GM19238 (cell line): Measurements from ENCODE around the gene CD58.

Source experiments
- DNase-seq: peaks from one replicate; pipeline ENCODE4 v3.0.0; 2011; ENCODE audit warnings: low spot score; ENCODE audit not compliant: insufficient read length

CD58 gene

GRCh38 chr1:116544588-116545358 is 26.1 kb downstream of the CD58 start:
- no peak for DNase-seq

DNA sequence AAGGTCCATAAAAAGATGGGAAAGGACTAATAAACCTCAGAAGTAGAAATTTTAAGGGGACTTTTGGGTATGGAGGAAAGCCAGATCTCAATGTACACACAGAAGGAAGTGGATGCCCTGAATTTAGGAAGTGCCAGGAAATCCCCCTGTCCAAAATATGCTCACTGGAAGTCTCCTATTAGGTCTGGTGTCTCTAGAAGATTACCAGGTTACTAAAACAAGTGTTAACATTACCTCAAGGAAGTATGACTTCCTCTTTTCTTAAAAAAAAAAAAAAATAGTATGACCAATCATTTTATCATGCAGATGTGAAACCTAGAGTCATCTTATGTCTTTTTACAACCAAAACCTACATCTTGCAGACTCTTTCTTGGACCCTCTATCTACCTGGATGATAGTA is 30.7 kb downstream of the CD58 start:
- DNase-seq, result no peak

GRCh38 chr1:116538544-116538943 is 32.3 kb downstream of the CD58 start:
- DNase-seq, result no peak

- no peak for DNase-seq
Observed at GRCh38 chr1:116537898-116538297, 32.9 kb downstream of the CD58 start.

DNA sequence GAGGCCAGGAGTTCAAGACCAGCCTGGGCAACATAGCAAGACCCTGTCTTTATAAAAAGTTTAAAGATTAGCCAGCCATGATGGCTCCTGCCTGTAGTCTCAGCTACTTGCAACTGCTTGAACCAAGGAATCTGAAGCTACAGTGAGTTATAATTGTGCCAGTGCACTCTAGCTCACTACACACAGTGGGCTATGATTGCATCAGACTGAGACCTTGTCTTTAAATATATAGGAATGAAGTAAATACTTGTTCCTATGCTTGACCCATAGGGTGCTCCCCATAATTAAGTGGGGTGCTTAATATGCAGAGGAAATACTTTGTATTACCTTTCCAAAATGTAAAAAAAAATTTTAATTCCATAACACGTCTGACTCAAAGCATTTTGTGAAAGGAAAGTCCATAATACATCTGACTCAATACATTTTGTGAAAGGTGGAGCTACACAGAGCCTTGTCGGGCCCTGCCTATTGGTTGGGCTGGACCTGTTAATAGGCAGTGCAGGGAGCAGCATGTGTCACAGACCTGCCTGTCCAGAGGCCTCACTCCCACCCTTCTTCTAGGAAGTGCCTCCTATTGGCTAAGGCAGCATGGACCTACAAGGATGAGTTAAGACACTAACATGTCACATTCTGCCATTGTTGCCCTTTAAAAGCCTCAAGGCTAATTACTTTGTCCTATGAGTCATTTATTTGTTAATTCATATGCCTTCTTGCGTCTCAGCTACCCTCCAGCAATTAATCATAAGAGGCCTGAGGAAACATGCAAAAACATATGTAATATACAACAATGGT is 33.6 kb downstream of the CD58 start:
- DNase-seq, result no peak

- no peak for DNase-seq
Observed at GRCh38 chr1:116534014-116534739, 36.6 kb downstream of the CD58 start.

DNA sequence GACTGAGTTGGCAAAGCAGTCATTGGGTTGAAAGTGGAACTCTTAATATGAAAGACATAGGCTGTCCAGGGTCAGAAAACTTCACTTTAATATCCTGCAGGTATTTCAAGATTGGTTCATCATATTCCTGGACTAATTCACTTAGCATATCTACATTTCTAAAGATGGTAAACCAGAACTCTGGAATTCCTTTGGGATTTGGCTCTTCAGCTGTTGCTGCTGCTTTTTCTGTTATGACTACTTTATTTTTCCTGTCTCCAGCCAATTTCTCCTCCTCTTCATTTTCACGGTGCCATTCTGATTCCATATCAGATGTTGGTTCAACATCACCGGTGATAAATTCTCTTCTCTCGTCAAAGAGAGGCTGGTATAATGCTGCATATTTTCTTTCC is 37.4 kb downstream of the CD58 start:
- DNase-seq, result no peak

- no peak for DNase-seq
Observed at GRCh38 chr1:116532671-116533428, 38.0 kb downstream of the CD58 start.

- DNase-seq, result no peak
Observed at GRCh38 chr1:116531917-116532316, 38.9 kb downstream of the CD58 start.

GRCh38 chr1:116529681-116530080 is 41.1 kb downstream of the CD58 start:
- no peak for DNase-seq

DNA sequence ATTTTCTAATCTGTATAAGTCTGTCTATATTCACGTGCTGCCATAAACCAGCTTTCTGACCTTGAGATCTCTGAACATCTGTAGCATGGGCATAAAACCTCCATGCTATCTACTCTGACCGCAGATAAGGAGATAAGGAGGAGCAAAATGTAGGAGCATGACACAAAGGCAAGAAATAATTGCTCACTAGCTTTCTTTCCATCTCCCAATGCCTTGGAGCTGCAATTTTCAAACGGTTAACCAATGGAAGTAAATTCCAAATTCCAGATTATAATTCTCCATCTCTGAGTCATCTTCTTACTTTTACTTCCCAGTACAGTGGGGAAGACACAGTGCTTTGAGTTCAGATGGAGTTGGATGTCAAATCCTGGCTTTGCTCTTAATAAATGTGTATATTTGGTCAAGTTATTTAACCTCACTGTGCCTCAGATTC is 41.6 kb downstream of the CD58 start:
- no peak for DNase-seq

- no peak for DNase-seq
Observed at GRCh38 chr1:116528329-116529083, 42.3 kb downstream of the CD58 start.

GRCh38 chr1:116525440-116525839 is 45.4 kb downstream of the CD58 start:
- DNase-seq, result no peak

GRCh38 chr1:116521186-116521585 is 49.6 kb downstream of the CD58 start:
- no peak for DNase-seq

- DNase-seq, result no peak
Observed at GRCh38 chr1:116518400-116518799, 52.4 kb downstream of the CD58 start.

- DNase-seq, result no peak
Observed at GRCh38 chr1:116516631-116517030, 54.2 kb downstream of the CD58 start.

- DNase-seq, result no peak
Observed at GRCh38 chr1:116515702-116516101, 55.1 kb downstream of the CD58 start.

DNA sequence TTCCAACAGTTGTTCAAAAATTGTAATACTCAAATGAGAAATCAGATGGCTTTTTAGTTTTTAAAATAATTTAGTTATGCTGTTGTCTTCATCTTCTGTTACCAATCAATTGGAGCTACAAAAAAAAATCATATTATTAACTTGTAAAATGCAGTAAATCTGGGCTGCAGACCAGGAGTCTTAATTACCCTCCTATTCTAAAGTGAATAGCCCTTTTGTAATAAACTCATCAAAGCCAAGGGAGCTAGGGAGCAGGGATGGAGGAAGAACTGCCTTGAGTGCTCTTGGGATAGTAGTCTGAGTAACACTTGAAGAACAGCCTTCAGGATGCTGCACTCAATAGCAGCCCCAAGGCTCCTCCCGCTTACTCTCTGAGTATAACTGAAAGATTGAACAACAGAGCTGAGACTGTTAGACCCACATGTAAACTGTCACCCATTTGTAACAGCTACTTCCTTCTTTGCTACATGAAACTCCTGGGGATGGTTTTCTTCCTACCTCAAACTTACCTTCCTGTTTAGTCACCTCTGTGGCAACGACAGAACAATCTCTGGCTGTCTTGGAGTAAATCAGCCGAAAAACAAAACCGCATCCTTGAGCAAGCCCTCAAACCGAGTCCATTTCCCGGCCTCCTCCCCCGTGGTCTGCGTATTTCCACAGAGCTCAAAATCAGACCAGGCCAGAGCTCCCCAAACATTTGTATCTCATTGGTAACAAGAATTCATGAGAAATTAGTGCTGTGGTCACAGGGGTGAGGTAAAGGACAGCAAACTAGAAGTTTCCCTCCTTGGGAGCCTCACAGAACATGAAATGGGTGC is 55.9 kb downstream of the CD58 start:
- DNase-seq, result peak; percentile 34

- no peak for DNase-seq
Observed at GRCh38 chr1:116513956-116514355, 56.9 kb downstream of the CD58 start.
